Measurements from ENCODE around the gene CKB. TPM values are rescaled to one million over a fixed set of nuclear protein-coding genes. Genes with fewer than 3 reads are reported as not detected.

The CKB gene
- total RNA-seq, 1 experiment from 2014 or later = 611 TPM

GRCh38 chr14:103544388-103545218 lies 22.0 kb upstream of the CKB start:
- no peaks in the 10 kb centered on the region for H3K9me3 Mint-ChIP-seq (ENCODE audit: unreplicated experiment)
- intact Hi-C loops (cut with micrococcal nuclease; ENCODE audit: unreplicated experiment) = no loop called here
- no peak for DNase-seq
- no peaks in the 10 kb centered on the region for H3K36me3 ChIP-seq (ENCODE audit: control insufficient read depth, insufficient read depth, low read length)
- no peaks in the 10 kb centered on the region for H3K27me3 ChIP-seq (replicated peaks; ENCODE audit: control insufficient read depth, insufficient read depth, low read length)
- POLR2A ChIA-PET = no interaction called here
- CTCF ChIA-PET = interaction anchor here (2.7 to 3.6 kb wide), 2 partner anchors 26 kb away, joined by 13 to 49 read pairs; no protein-coding TSS in a partner anchor
- H3K4me1 ChIP-seq = peaks cover 6% of the 10 kb centered on the region
- H3K27ac Mint-ChIP-seq (ENCODE audit: unreplicated experiment) = no peak overlapping the region
- no TSS peak for BruUV-seq (replicated peaks)
- no peak overlapping the region for H3K4me3 Mint-ChIP-seq (ENCODE audit: unreplicated experiment)
- H3K9me3 ChIP-seq = no peaks in the 10 kb centered on the region
- TF ChIP-seq, protein P1, sequence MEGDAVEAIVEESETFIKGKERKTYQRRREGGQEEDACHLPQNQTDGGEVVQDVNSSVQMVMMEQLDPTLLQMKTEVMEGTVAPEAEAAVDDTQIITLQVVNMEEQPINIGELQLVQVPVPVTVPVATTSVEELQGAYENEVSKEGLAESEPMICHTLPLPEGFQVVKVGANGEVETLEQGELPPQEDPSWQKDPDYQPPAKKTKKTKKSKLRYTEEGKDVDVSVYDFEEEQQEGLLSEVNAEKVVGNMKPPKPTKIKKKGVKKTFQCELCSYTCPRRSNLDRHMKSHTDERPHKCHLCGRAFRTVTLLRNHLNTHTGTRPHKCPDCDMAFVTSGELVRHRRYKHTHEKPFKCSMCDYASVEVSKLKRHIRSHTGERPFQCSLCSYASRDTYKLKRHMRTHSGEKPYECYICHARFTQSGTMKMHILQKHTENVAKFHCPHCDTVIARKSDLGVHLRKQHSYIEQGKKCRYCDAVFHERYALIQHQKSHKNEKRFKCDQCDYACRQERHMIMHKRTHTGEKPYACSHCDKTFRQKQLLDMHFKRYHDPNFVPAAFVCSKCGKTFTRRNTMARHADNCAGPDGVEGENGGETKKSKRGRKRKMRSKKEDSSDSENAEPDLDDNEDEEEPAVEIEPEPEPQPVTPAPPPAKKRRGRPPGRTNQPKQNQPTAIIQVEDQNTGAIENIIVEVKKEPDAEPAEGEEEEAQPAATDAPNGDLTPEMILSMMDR (IDR thresholded peaks at IDR 0.05; ENCODE audit: insufficient read depth in 1 of 2, low read depth in 1 of 2, low read length in 1 of 2, severe bottlenecking in 1 of 2, unreplicated experiment in 1 of 2) = no peak
- peaks cover 6% of the 10 kb centered on the region for H3K36me3 Mint-ChIP-seq (ENCODE audit: insufficient read depth, unreplicated experiment)
- H3K4me1 Mint-ChIP-seq (ENCODE audit: low read depth, unreplicated experiment) = no peaks in the 10 kb centered on the region
- no peak overlapping the region for H3K4me3 ChIP-seq (ENCODE audit: low read depth, low read length)
- H3K27me3 Mint-ChIP-seq (ENCODE audit: insufficient read depth, unreplicated experiment) = no peaks in the 10 kb centered on the region

DNA sequence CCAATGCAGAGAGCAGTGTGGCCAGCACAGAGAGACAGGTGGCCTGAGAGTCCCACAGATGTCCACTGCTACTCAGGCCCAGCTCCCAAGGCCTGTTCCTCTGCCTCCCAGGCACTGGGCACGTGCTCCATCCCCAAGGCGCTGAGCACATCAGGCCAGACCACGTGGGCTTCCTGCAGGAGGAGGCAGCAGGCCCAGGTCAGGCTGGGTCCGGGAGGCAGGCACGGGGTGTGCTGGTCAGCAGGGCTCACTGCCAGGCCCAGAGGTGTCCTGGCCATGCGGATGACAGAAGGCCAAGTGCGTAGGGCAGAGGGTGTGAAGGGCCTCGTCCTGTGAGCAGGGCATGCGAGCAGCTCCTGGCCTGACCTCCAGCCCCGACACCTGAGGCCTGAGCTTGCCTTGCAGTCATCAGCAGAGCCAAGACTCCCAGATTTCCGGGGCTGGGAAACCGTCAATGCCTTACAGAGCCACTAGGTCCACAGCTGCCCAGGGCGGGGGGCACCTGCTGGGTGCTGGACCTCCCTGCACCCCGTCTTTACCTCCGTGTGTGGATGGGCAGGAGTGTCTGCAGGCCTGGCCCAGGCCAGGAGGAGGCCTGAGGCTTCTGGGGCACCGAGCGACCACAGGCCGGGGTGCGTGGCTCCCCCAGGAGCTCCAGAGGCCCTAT lies 21.2 kb upstream of the CKB start:
- no peaks in the 10 kb centered on the region for H3K4me1 Mint-ChIP-seq (ENCODE audit: low read depth, unreplicated experiment)
- TF ChIP-seq, protein P1 (IDR thresholded peaks at IDR 0.05; ENCODE audit: insufficient read depth in 1 of 2, low read depth in 1 of 2, low read length in 1 of 2, severe bottlenecking in 1 of 2, unreplicated experiment in 1 of 2) = no peak
- BruUV-seq (replicated peaks) = no TSS peak
- DNase-seq = no peak
- POLR2A ChIA-PET = interaction anchor here (0.7 kb wide), 1 partner anchor 21 kb away, joined by 3 read pairs; the partner anchor contains the start of gene CKB
- Histone ChIP-seq H3K27me3 (replicated peaks; ENCODE audit: control insufficient read depth, insufficient read depth, low read length) (no peaks in the 10 kb centered on the region), H3K4me1 (peaks cover 6% of the 10 kb centered on the region), H3K4me3 (ENCODE audit: low read depth, low read length) (no peak overlapping the region), H3K9me3 (no peaks in the 10 kb centered on the region), H3K36me3 (ENCODE audit: control insufficient read depth, insufficient read depth, low read length) (no peaks in the 10 kb centered on the region)
- no peaks in the 10 kb centered on the region for H3K27me3 Mint-ChIP-seq (ENCODE audit: insufficient read depth, unreplicated experiment)
- CTCF ChIA-PET = interaction anchor here (2.7 kb wide), 1 partner anchor 25 kb away, joined by 13 read pairs; no protein-coding TSS in a partner anchor
- peaks cover 11% of the 10 kb centered on the region for H3K36me3 Mint-ChIP-seq (ENCODE audit: insufficient read depth, unreplicated experiment)
- no peaks in the 10 kb centered on the region for H3K9me3 Mint-ChIP-seq (ENCODE audit: unreplicated experiment)
- no peak overlapping the region for H3K27ac Mint-ChIP-seq (ENCODE audit: unreplicated experiment)
- intact Hi-C loops (cut with micrococcal nuclease; ENCODE audit: unreplicated experiment) = no loop called here
- H3K4me3 Mint-ChIP-seq (ENCODE audit: unreplicated experiment) = no peak overlapping the region

- intact Hi-C loops (cut with micrococcal nuclease; ENCODE audit: unreplicated experiment) = no loop called here
- no peak overlapping the region for H3K4me3 ChIP-seq (ENCODE audit: low read depth, low read length)
- peaks cover 6% of the 10 kb centered on the region for H3K4me1 ChIP-seq
- H3K27me3 Mint-ChIP-seq (ENCODE audit: insufficient read depth, unreplicated experiment) = no peaks in the 10 kb centered on the region
- no peaks in the 10 kb centered on the region for H3K27me3 ChIP-seq (replicated peaks; ENCODE audit: control insufficient read depth, insufficient read depth, low read length)
- no peaks in the 10 kb centered on the region for H3K36me3 ChIP-seq (ENCODE audit: control insufficient read depth, insufficient read depth, low read length)
- CTCF ChIA-PET = interaction anchor here (2.7 kb wide), 1 partner anchor 24 kb away, joined by 13 read pairs; no protein-coding TSS in a partner anchor
- H3K27ac Mint-ChIP-seq (ENCODE audit: unreplicated experiment) = no peak overlapping the region
- TF ChIP-seq, protein P1 (IDR thresholded peaks at IDR 0.05; ENCODE audit: insufficient read depth in 1 of 2, low read depth in 1 of 2, low read length in 1 of 2, severe bottlenecking in 1 of 2, unreplicated experiment in 1 of 2) = no peak
- H3K9me3 ChIP-seq = no peaks in the 10 kb centered on the region
- POLR2A ChIA-PET = no interaction called here
- no peaks in the 10 kb centered on the region for H3K4me1 Mint-ChIP-seq (ENCODE audit: low read depth, unreplicated experiment)
- no peak overlapping the region for H3K4me3 Mint-ChIP-seq (ENCODE audit: unreplicated experiment)
- peaks cover 11% of the 10 kb centered on the region for H3K36me3 Mint-ChIP-seq (ENCODE audit: insufficient read depth, unreplicated experiment)
- BruUV-seq (replicated peaks) = no TSS peak
- no peak for DNase-seq
- H3K9me3 Mint-ChIP-seq (ENCODE audit: unreplicated experiment) = no peaks in the 10 kb centered on the region
Observed at GRCh38 chr14:103543140-103543539, 20.5 kb upstream of the CKB start.

Measured in Caco-2 (cell line).